GM12891 (cell line): ENCODE results near the gene ANKS1A.

Experiments
- DNase-seq: peaks from one replicate; pipeline ENCODE4 v3.0.0; 2011; ENCODE audit warnings: low spot score; ENCODE audit not compliant: insufficient read length
- FAIRE-seq: peaks from 2 replicates; lab custom pipeline; 2011; peaks lifted over from hg19 to GRCh38; lab: Jason Lieb, UNC
- PAX5 ChIP-seq: IDR thresholded peaks from 2 replicates; pipeline ENCODE4 v1.6.1; 2011; ENCODE audit warnings: low read length, moderate library complexity, mild to moderate bottlenecking; ENCODE audit not compliant: insufficient read depth, severe bottlenecking
- POLR2A ChIP-seq: IDR thresholded peaks from 2 replicates; pipeline ENCODE4 v1.6.1; 2011; ENCODE audit warnings: low read depth, low read length, control low read depth
- POLR2AphosphoS5 ChIP-seq: IDR thresholded peaks from 2 replicates; pipeline ENCODE4 v1.6.1; 2011; ENCODE audit warnings: low read depth, low read length, control low read depth
- POU2F2 ChIP-seq: IDR thresholded peaks from 2 replicates; pipeline ENCODE4 v1.6.1; 2011; ENCODE audit warnings: low read depth, mild to moderate bottlenecking, control low read depth, low read length, moderate library complexity
- SPI1 ChIP-seq: IDR thresholded peaks from 2 replicates; pipeline ENCODE4 v1.6.1; 2011; ENCODE audit warnings: low read depth, low read length, control low read depth
- TAF1 ChIP-seq: IDR thresholded peaks from 2 replicates; pipeline ENCODE4 v1.6.1; 2011; ENCODE audit warnings: low read depth, low read length, control low read depth

The ANKS1A gene

DNA sequence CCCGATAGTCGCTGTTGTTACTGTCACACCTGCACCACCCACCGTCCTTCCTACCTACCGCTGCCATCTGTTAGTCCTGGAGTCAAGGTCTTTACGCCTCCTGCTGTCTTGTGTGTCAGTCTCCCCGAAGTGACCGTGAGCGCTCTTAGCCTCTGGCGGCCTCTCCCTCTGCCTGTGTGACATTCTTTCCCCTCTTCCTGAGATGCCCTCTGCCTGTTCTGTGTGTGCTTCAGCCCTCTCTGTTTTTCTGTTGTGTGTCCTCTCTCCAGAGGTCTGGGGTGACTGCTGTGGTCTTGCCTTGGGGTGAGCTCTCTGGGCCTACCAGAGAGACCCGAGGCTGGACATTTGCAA lies 197.2 kb downstream of the ANKS1A start:
- no peak for FAIRE-seq
- TF ChIP-seq POLR2AphosphoS5 (no peak), PAX5 (no peak), SPI1 (no peak), POLR2A (no peak), POU2F2 (no peak), TAF1 (no peak)
- no peak for DNase-seq

DNA sequence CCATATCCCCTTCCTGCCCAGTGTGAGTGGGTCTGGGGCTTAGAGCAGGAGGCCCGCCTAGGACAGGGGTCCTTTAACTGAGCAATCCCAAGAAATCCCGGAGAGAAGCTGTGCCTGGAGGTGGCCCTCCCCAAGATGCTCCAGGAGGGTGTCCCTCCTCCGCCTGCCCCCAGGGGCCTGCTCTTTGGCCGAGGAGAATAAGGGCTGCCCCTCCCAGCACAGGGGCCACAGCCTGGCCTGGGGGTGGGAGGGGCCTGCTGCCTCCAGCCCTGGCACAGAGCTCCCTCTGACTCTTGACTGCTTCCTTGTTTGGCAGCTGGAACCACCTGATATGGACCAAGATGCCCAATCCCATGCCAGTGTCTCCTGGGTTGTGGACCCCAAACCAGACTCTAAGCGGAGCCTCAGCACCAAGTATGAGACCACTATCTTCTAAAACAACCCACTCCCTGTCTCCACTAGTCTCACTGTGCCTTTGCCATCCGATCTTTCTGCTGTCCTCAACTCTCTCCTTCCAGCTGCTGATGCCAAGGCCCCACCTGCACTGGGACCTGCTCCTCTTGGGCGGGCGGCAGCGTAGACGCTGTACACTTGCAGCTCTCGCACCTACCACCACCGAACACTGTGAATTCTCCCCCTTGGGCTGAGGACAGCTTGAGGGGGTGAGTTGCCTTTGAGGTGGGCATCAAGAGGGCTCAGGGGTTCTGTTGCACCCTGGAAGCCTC lies 197.7 kb downstream of the ANKS1A start:
- FAIRE-seq (no peak), DNase-seq (peak; percentile 12)
- no peak for TF ChIP-seq POLR2AphosphoS5
- no peak for TF ChIP-seq PAX5
- no peak for TF ChIP-seq POLR2A
- no peak for TF ChIP-seq POU2F2
- TF ChIP-seq TAF1, result no peak
- TF ChIP-seq SPI1, result no peak

DNA sequence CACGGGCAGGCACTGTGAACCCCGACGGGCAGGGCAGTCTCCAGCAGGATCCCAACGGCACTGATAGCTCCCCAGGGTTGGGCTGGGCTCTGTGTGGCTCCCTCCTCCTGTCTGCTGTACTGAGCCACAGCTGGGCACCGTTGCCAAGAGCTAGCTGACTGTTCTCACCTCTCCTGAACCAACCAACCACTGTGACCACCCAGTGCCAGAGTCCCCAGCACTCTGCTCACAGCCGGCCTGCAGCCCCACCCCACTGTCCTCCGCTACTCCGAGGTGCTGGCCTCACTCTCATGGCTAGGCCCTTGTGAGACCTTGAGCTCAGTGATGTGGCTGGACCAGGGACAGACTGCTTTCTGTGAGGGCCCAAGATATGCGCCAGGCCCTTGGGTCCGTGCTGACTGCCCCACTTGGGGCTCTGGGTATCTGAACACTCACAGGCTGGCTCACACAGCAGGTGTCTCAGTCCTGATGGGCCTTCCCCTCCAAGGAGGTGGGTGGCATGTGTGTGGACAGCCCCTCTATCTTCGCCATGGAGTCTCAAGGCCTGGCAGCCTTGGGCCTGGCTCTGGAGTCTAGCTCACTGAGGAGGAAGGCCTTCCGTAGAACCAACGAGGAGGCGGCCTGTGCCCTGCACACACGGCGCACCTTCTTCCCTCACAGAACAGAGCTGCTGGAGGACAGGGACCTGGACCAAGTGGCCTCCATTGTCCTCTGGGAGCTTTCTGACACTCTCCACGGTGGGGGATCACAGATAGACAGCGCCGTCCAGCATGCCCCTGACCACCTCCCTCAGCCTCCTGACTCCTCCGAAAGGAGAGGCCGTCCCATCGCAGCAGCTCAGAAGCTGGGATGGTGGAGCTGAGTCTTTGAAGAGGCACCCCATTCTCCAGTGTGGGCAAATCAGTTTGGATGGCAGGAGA lies 198.6 kb downstream of the ANKS1A start:
- FAIRE-seq (no peak), DNase-seq (peak; percentile 6)
- no peak for TF ChIP-seq POLR2AphosphoS5
- TF ChIP-seq POU2F2, result no peak
- no peak for TF ChIP-seq PAX5
- TF ChIP-seq TAF1, result no peak
- TF ChIP-seq POLR2A, result no peak
- no peak for TF ChIP-seq SPI1

DNA sequence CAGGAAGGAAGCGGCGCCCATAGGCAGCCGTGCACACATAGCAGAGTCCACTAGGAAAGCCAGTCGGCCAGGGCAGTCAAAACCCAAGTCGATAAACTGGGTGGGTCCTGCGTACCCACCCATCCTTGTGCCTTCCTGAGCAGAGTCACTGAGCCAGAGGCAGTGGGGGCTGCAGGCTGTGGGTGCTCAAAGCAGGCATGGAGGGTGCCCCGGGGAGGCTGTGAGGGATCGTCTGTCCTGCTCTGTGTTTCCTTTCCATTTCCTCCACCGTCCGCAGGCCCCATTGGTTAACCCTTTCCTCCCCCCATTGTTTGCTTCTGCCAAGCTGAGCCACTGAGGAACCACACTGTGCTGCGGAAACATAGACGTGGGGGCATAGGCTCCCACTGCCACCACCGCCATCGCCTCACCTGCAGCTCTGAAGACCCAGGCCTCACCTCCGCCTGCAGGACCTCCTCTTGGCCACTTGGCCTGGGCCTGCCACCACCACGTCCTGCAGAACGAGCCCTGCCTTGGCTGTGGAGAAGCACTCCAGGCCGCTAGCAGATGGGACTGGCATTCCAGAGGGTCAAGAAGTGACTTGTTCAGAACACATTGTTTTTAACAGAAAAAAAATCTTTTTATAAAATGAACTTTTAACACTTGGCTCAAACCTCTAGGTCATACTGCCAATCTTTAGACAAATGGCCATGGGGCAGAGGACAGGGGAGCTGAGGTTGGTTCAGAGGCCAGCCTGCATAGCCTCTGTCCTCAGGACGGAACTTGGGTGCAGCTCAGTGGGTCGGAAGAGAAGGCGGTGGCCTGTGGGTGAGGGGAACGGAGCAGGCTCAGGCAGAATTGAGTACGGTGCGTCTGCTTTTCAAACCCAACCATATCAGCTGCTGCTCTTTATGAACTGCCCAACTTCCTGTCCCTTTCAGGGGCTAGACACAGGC lies 199.5 kb downstream of the ANKS1A start:
- DNase-seq (no peak), FAIRE-seq (no peak)
- TF ChIP-seq POLR2A (no peak), POU2F2 (no peak), POLR2AphosphoS5 (no peak), TAF1 (no peak), SPI1 (no peak), PAX5 (no peak)

DNA sequence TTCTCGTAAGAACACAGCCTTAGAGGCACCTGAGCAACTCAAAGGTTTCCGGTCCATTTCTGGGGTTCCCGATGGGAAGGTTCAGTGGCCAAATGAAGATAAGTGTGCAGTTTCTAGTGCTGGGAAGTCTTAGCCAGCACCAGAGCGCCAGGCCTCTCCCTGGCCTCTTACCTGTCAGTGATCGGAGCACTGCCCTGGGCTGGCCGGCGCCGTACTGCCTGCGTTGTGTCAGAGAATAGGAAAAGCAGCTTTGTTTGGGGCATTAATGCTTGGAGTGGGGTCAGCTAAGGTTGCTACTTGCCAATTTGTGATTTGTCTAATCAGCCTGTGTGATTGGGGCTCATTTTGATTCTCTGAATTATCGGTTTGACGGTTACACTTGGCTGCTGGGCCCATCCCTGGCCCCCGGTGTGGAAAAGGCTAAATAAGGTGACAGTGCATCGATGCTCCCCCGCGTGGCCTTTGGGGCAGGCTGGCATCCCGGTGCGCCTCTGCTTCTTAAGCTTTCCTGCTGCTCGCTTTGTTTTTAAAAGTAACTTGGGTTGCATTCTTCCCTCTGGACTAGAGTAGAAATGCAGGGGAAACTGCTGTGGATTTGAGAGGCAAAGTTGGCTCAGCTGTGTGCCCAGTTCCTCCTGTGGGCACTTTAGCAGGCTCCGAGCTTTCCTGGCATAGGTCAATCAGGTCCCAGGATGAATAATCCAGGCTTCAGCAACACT lies 200.3 kb downstream of the ANKS1A start:
- TF ChIP-seq SPI1 (no peak), POU2F2 (no peak), POLR2A (no peak), PAX5 (no peak), POLR2AphosphoS5 (no peak), TAF1 (no peak)
- DNase-seq (no peak), FAIRE-seq (no peak)

DNA sequence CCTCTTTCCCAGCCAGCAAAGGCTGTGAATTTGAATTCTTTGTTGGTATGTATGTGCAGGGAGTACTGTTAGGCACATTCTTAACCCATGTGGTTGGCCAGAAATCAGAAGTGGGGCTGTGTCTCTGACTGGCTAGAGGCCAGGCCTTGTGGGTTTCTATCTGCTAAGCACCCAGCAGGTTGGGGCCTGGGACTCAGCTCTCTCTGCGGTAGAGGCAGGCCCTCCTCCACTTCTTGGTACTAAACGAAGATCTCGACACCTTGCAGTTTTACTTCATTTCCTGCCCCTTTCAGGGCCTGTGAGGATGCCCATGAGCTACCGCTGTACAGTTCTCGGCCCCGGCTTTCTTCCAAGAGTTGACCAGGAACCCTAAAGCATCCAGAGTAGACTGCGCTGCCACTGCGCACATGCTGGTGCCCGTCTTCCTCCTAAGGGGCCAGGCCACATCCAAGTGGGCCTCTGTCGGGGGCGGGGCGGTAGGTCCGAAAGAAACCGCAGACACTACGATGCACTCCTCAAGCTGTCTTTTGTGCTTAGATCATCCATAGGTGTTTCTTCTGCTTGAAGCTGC lies 201.0 kb downstream of the ANKS1A start:
- FAIRE-seq (no peak), DNase-seq (peak; percentile 14)
- TF ChIP-seq SPI1, result no peak
- no peak for TF ChIP-seq POU2F2
- no peak for TF ChIP-seq POLR2A
- TF ChIP-seq PAX5, result no peak
- no peak for TF ChIP-seq POLR2AphosphoS5
- TF ChIP-seq TAF1, result no peak

DNA sequence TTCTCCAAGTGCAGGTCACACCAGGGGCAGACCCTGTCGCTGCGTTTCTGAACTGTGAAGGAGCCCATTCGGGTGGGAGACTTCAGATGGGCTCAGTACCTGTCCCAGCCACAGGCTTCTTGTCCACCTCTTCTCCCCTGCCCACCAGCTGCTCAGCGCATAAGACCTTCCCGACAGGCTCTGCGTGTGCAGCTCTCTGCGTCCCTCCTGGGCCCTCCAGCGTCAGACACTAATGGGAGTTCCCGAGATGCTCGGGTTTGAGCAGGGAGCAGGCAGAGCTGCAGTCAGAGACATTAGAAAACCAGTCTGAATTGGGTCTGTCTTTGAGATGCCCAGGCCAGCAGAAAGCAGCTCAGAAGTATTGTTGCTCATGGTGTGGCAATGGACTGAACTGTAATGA lies 201.7 kb downstream of the ANKS1A start:
- TF ChIP-seq SPI1, result no peak
- TF ChIP-seq PAX5, result no peak
- TF ChIP-seq POLR2A, result no peak
- TF ChIP-seq POLR2AphosphoS5, result no peak
- no peak for TF ChIP-seq POU2F2
- TF ChIP-seq TAF1, result no peak
- no peak for DNase-seq
- no peak for FAIRE-seq

DNA sequence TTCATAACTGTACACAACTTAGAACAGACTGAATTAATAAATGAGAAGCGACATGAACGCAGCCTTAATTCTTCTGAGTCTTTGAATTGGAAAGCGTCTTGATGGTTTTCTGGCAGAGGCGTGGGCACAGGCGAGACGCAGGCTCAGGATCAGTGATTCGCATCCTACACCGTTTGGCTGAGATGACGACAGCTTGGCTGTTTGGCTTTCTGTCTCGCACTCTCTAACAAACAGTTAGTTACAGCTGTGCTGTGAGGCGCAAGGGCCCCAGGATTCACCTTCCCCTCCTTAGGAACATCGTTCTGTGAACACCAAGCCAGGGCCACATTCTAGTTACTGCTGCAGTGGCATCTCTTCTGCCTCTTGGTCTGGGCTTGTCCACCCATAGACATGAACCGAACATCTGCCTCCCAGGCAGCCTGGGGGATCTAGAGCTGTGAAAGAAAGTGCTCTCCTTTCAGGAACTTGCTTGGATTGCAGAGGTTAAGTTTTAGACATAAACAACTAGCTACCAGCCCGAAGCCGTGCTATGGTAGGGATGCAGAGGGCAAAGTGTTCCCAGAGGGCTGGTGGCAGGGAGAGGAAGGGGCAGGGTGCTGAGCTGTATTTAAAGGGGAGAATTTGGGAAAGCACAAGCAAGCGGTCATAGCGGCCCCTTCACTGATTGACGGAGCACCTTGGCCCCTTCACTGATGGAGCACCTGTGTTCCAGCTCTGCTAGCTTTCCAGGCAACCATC lies 202.5 kb downstream of the ANKS1A start:
- DNase-seq, result no peak
- TF ChIP-seq SPI1, result no peak
- TF ChIP-seq TAF1, result no peak
- TF ChIP-seq POLR2A, result no peak
- no peak for TF ChIP-seq PAX5
- TF ChIP-seq POU2F2, result no peak
- no peak for TF ChIP-seq POLR2AphosphoS5
- FAIRE-seq, result no peak
